Hematopoietic multipotent progenitor cell treated with erythropoietin and hydrocortisone succinate and interleukin-3 and kit ligand, for 17 days (in vitro differentiated cells): ENCODE results near the gene HCAR3.
"Not testable (repeated sequence)": the region's sequence is repeated elsewhere in the genome, so short reads cannot be mapped to it uniquely, and the experiment has no call there.

Source experiments
- DNase-seq: peaks from one replicate; pipeline ENCODE4 v3.0.0-alpha.2; 2015; ENCODE audit warnings: low spot score

The HCAR3 gene

GRCh38 chr12:122721057-122721545, 4.5 kb upstream of the HCAR3 start:
- no peak for DNase-seq

DNA sequence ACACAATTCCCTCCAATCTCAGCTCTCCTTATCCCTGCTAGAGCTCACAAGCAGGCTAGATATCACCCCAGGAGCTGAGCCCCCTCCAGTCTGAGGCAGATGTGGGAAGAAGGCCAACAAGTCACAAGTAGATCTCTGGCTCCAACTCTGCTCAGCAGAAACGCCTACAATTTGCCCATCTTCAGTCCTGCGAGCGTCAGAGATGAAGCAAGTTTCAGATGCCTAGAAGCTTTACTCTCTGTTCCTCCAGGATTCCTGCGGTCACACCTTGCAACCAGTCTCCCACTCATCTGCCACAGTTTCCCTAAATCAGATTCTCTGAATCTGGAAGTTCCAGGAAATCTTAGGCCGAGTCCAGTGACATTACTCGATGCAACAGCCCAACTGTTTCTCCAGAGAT, 1.4 kb downstream of the HCAR3 start:
- DNase-seq: not testable (repeated sequence)

DNA sequence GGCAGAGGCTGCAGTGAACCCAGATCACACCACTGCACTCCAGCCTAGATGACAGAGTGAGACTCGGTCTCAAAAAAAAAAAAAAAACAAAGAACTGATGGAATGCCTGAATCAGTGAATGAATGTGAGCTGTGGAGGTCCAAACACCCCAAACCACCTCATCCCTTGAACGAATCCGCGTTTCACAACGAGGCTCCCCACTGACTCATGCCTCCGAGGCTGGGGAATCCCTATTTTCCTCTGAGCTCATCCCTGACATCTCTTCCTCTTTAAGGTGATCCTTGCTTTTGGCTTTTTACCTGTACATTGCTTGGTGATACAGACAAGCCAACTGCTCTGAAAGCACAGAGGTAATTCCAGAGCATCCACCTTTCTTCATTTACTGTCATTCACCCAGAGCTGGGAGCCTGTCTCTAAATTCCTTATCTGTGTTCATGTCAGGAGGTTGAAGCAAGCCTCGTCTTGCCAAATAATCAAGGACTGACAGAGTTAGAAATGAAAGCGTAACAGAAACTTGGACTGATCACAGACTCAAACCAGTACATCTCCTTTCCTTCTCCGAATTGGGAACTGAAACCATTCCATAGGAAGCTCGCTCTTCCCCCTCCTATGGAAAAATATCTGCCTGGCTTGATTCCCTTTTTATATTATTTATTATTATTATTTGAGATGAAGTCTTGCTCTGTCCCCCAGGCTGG, 3.0 kb downstream of the HCAR3 start:
- DNase-seq: not testable (repeated sequence)

GRCh38 chr12:122711266-122711665, 5.3 kb downstream of the HCAR3 start:
- not testable (repeated sequence) for DNase-seq

- DNase-seq: not testable (repeated sequence)
Observed at GRCh38 chr12:122710341-122710740, 6.3 kb downstream of the HCAR3 start.

- DNase-seq: not testable (repeated sequence)
Observed at GRCh38 chr12:122709287-122709686, 7.3 kb downstream of the HCAR3 start.

GRCh38 chr12:122703841-122704240, 12.8 kb downstream of the HCAR3 start:
- DNase-seq: not testable (repeated sequence)

- DNase-seq: not testable (repeated sequence)
Observed at GRCh38 chr12:122702890-122703611, 13.6 kb downstream of the HCAR3 start, which contains the start of gene HCAR2. Gene HCAR2 (minus strand): TSS chr12:122703357. CDS start chr12:122703283, 74 bp downstream.

DNA sequence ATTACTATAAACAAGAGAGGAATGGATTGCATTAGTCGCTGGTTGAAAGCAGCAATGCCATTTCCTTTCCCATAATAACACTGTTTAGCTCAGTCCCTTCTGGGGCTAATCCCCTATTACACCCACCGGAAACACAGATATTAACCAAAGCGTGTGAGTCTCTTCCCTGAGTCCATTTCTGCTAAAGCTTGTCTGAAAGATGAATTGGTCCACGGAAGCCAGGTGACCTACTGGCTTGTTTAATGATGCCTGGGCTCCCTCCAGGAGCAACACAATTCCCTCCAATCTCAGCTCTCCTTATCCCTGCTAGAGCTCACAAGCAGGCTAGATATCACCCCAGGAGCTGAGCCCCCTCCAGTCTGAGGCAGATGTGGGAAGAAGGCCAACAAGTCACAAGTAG, 15.1 kb downstream of the HCAR3 start:
- DNase-seq: not testable (repeated sequence)

DNA sequence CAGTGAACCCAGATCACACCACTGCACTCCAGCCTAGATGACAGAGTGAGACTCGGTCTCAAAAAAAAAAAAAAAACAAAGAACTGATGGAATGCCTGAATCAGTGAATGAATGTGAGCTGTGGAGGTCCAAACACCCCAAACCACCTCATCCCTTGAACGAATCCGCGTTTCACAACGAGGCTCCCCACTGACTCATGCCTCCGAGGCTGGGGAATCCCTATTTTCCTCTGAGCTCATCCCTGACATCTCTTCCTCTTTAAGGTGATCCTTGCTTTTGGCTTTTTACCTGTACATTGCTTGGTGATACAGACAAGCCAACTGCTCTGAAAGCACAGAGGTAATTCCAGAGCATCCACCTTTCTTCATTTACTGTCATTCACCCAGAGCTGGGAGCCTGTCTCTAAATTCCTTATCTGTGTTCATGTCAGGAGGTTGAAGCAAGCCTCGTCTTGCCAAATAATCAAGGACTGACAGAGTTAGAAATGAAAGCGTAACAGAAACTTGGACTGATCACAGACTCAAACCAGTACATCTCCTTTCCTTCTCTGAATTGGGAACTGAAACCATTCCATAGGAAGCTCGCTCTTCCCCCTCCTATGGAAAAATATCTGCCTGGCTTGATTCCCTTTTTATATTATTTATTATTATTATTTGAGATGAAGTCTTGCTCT, 16.4 kb downstream of the HCAR3 start:
- DNase-seq: not testable (repeated sequence)

DNA sequence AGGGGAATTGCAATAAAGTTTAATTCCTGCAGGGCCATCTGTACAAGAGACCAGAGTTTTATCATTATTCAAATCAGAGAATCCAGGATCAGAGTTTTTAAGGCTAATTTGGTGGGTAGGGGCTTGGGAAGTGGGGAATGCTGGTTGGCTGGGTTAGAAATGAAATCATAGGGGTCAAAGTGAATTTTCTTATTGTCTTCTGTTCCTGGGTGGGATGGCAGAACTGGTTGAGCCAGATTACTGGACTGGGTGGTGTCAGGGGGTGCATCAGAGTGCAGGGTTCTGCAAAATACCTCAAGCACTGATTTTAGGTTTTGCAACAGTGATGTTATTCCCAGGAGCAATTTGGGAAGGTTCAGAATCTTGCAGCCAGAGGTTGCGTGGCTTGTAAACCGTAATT, 19.7 kb downstream of the HCAR3 start:
- not testable (repeated sequence) for DNase-seq

DNA sequence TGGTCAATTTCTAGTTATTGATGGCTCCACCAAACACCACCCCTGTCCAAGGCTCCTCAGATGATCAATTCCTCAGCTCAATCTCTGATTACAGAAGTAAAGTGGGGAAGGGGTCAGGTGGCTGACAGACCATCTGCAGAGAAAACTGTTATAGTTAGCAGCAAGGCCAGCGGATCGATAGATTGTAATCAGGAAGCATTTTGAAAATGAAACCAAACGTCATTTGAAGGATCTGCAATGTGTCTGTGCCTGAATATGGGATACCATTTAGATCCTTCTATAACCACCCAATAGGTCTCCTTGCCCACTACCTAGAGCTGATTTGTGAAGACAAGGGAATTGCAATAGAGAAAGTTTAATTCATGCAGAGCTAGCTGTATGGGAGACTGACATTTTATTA, 25.0 kb downstream of the HCAR3 start:
- no peak for DNase-seq

DNA sequence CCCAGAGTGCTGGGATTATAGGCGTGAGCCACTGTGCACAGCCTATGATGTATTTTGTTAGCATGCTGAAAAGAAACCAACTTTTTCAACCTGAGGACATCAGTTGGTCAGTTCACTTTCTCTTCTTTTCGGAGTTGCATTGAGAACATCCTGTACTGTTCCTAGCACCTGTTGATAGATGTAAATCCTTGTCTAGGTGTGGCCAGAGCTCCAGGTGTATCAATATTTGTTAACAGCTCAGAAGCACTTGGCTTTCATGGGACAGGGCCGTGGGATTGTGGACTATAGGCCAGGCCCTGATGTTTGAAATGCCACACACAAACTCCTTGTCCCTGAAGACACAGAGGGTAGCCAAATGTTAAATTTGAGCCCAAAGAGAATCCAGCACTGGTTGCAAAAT, 28.3 kb downstream of the HCAR3 start:
- no peak for DNase-seq

GRCh38 chr12:122687086-122687485, 29.5 kb downstream of the HCAR3 start:
- DNase-seq: no peak

- no peak for DNase-seq
Observed at GRCh38 chr12:122686538-122686937, 30.1 kb downstream of the HCAR3 start.

DNA sequence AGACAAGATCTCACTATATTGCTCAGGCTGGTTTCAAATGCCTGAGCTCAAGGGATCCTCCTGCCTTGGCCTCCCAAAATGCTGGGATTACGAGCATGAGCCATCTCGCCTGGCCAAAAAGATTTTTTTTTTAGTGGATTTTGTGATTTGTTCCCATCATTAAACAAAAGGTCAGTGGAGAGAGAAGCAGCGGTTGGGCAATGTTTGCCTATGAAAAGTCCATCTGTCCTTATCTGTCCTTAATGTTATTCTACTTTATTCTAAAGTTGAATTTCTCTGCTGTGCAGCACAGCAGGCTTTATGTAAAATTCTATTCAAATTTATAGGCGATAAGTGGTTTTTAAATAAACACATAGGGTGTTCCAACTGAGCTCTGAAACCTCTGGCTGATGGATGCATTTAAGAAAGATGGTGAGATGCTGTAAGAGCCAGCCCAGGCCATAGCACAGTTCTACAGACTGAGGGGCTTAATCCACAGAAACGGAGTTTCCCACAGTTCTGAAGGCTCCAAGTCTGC, 32.3 kb downstream of the HCAR3 start:
- DNase-seq: no peak

GRCh38 chr12:122681814-122682213, 34.8 kb downstream of the HCAR3 start:
- no peak for DNase-seq

- DNase-seq: not testable (repeated sequence)
Observed at GRCh38 chr12:122680989-122681388, 35.6 kb downstream of the HCAR3 start.

GRCh38 chr12:122676781-122677180, 39.8 kb downstream of the HCAR3 start:
- not testable (repeated sequence) for DNase-seq

- DNase-seq: not testable (repeated sequence)
Observed at GRCh38 chr12:122676015-122676414, 40.6 kb downstream of the HCAR3 start.

- DNase-seq: no peak
Observed at GRCh38 chr12:122672515-122672914, 44.1 kb downstream of the HCAR3 start.

- DNase-seq: no peak
Observed at GRCh38 chr12:122669397-122670070, 47.1 kb downstream of the HCAR3 start.
